Large intestine (tissue), 3 donors: ENCODE measurements around the gene NDUFC1. TPM values are rescaled to one million over a fixed set of nuclear protein-coding genes. Genes with fewer than 3 reads are reported as not detected.
"Not testable (repeated sequence)": the region's sequence is repeated elsewhere in the genome, so short reads cannot be mapped to it uniquely, and the experiment has no call there.

Experiments
- DNase-seq, 2 donors: peaks; one replicate each; pipeline versions ENCODE4 v3.0.0 to v3.0.0-alpha.2; 2013
- H3K27ac ChIP-seq: one replicate; pipeline ENCODE4 v1.5.1; 2013; ENCODE audit warnings: low read length
- H3K27me3 ChIP-seq: 2 replicates; pipeline ENCODE4 v1.6.1; 2013; ENCODE audit warnings: low read length; ENCODE audit not compliant: control insufficient read depth, insufficient read depth
- H3K36me3 ChIP-seq: 2 replicates; pipeline ENCODE4 v1.6.1; 2013; ENCODE audit warnings: low read length; ENCODE audit not compliant: control insufficient read depth, insufficient read depth
- H3K4me1 ChIP-seq: one replicate; pipeline ENCODE4 v1.6.1; 2013; ENCODE audit warnings: low read length; ENCODE audit not compliant: control insufficient read depth, insufficient read depth
- H3K4me3 ChIP-seq: one replicate; pipeline ENCODE4 v1.5.1; 2013; ENCODE audit warnings: low read length
- H3K9me3 ChIP-seq: one replicate; pipeline ENCODE4 v1.6.1; 2013; ENCODE audit warnings: mild to moderate bottlenecking, low read depth, low read length, moderate library complexity; ENCODE audit not compliant: control insufficient read depth
- WGBS: methylation state at CpG from one replicate; pipeline ENCODE4 v1.1.5; 2013; ENCODE audit warnings: low lambda C conversion rate; ENCODE audit not compliant: insufficient coverage; 5-methylcytosine and 5-hydroxymethylcytosine counted together
- polyA plus RNA-seq: library from polyadenylated mRNA; unstranded; fragments of 120-200 nt; gene quantifications from one replicate; pipeline ENCODE4 v1.2.1, GENCODE V29; 2013

NDUFC1 gene
- polyA plus RNA-seq, 1 donor = 82.9 TPM

GRCh38 chr4:139255581-139255980 lies 46.7 kb downstream of the NDUFC1 start:
- WGBS = no CpG with 5 or more reads among the region's 6 CpGs
- H3K9me3 ChIP-seq, H3K27ac ChIP-seq, DNase-seq, H3K4me1 ChIP-seq, H3K36me3 ChIP-seq, H3K4me3 ChIP-seq, H3K27me3 ChIP-seq: not testable (repeated sequence)

DNA sequence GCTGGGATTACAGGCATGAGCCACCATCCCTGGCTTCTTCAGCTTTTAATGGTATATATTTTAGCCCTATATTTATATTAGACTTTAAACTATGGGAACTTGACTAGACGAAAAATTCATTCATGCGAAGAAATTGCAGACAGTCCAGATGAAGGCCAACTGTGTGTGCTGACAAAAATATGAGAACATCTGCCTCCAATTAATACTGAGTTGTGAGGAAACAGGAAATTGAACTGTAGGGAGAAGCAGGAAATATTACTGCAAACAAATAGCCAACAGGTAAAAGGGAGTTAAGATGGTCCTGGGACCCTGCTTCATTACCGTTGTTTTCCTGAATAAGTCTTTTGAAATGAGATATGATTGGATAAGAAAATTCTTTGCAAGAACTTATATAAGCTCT lies 48.6 kb downstream of the NDUFC1 start:
- no peak overlapping the region for H3K4me3 ChIP-seq
- 100% methylated on average over 3 of the region's 3 CpGs for WGBS
- no peak for DNase-seq
- no peaks in the 10 kb centered on the region for H3K27me3 ChIP-seq
- H3K27ac ChIP-seq = no peak overlapping the region
- no peaks in the 10 kb centered on the region for H3K36me3 ChIP-seq
- no peaks in the 10 kb centered on the region for H3K9me3 ChIP-seq
- no peaks in the 10 kb centered on the region for H3K4me1 ChIP-seq

DNA sequence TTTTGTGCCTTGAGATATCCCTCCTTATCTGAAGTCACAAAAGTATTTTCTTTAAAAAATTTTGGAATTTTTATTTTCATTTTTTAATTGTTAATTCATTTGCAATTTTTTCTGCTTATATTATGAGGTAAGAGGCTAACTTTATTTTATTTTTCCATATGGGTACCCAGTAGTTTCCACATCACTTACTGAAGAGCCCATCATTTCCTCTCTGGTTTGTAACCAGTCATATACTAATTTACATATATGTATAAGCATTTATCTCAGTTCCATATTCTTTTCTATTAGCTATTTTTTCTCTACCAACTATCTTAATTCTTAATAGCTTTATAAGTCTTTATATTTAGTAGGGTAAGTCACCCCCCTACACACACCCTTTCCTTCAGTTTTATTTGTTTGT lies 49.2 kb downstream of the NDUFC1 start:
- Histone ChIP-seq H3K9me3 (no peaks in the 10 kb centered on the region), H3K27ac (no peak overlapping the region), H3K4me1 (no peaks in the 10 kb centered on the region), H3K4me3 (no peak overlapping the region), H3K27me3 (no peaks in the 10 kb centered on the region), H3K36me3 (no peaks in the 10 kb centered on the region)
- no peak for DNase-seq

DNA sequence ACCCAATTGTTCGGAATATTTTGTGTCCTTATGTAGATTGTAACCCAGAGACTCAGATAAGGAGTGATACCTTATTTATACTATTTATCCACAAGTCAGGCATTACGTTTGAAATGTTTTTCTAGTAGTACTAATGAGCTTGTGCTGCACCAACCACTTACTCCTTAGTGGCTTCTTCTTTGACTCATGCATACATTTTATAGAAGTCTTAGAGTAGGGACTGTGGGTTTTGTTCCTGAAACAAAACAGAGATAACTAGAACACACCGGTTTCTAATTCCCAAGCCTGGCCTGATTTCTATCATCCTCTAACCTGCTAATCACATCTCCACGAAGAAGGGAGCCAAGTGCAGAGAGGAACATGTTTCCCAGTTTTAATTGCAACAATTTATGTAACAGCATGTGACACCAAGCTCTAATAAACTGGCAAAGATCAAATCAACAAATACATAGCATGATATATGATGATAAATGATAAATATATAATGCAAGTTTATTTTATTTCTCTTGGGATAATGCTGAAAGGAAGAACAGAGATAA lies 54.5 kb downstream of the NDUFC1 start:
- H3K27me3 ChIP-seq = no peaks in the 10 kb centered on the region
- no peak overlapping the region for H3K4me3 ChIP-seq
- no peaks in the 10 kb centered on the region for H3K9me3 ChIP-seq
- no peaks in the 10 kb centered on the region for H3K36me3 ChIP-seq
- H3K27ac ChIP-seq = no peak overlapping the region
- DNase-seq = no peak
- no peaks in the 10 kb centered on the region for H3K4me1 ChIP-seq
- WGBS = 86% methylated on average over 1 of the region's 4 CpGs

GRCh38 chr4:139247241-139247640 lies 55.0 kb downstream of the NDUFC1 start:
- Histone ChIP-seq H3K4me3 (no peak overlapping the region), H3K27me3 (no peaks in the 10 kb centered on the region), H3K36me3 (no peaks in the 10 kb centered on the region), H3K27ac (no peak overlapping the region), H3K9me3 (no peaks in the 10 kb centered on the region), H3K4me1 (no peaks in the 10 kb centered on the region)
- no peak for DNase-seq

DNA sequence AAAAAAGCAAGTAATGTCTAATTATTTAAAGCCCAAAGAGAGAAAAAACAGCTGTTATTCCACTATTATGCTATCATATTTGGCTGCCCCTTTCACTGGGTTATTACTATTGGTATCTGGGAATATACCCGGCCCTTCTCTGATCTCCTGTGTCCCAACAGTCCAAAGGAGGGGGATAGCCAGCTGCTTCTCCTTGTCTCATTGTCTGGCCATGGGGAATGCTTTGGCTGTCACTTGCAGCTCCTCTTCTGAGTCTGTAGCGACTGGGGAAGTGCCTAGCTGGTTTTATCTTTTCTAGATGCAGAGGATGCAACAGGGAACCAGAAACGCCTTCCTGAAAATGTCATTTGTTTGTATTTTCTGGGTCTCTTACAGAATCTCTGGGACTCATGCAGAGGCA lies 56.1 kb downstream of the NDUFC1 start:
- Histone ChIP-seq H3K9me3 (no peaks in the 10 kb centered on the region), H3K36me3 (no peaks in the 10 kb centered on the region), H3K27ac (no peak overlapping the region), H3K4me3 (no peak overlapping the region), H3K27me3 (no peaks in the 10 kb centered on the region), H3K4me1 (no peaks in the 10 kb centered on the region)
- 83% methylated on average over 1 of the region's 3 CpGs for WGBS
- DNase-seq = no peak

DNA sequence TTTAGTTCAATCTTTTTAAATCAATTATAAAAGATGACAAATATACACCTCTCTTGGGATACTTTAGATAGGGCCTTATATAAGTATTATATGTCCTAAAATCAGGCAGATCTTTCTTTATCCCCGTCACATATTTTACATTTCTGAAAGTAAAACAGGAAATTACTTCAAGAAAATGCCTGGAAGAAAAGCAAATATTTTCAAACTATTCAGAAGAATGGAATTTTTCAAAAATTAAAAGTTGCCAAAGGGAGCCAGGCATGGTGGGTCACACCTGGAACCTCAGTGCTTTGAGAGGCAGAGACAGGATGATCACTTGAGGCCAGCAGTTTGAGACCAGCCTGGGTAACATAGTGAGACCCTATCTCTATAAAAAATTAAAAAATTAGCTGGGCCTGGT lies 56.7 kb downstream of the NDUFC1 start:
- Histone ChIP-seq H3K27me3 (no peaks in the 10 kb centered on the region), H3K27ac (no peak overlapping the region), H3K4me3 (no peak overlapping the region), H3K4me1 (no peaks in the 10 kb centered on the region), H3K36me3 (no peaks in the 10 kb centered on the region), H3K9me3 (no peaks in the 10 kb centered on the region)
- 80% methylated on average over 1 of the region's 1 CpG for WGBS
- no peak for DNase-seq

DNA sequence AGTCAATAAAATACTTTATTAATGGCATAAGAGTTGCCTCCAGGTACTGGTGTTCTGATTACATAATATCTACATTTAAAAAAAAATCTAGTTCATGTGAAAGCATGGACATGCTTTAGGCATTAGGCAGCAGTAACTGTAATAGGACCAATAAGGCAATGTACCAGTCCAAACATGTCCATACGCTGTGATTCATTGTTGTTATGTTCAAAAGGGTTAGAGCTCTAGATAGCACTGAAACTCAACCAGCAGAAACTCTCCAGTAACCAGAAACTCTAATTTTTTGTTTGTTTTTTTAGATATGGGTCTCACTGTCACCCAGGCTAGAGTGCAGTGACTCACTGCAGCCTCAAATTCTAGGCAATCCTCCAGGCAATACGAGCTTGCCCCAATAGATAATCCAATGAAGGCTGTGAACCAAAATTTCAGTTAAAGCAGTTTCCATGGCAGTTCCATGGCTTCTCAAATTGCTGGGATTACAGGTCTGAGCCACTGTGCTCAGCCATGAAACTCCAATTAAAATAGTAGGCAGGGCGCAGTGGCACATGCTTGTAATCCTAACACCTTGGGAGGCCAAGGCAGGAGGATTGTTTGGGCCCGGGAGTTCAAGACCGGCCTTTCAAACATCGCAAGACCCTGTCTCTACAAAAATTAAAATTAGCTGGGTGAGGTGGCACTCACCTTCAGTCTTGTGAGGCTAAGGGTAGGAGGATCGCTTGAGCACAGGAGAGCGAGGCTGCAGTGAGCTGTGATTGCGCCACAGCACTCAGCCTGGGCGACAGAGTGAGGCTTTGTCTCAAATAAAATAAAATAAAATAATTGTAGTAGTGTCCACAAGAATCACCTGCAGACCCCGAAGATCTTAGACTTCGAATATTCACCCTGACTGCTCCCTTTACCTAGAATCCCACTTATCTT lies 58.6 kb downstream of the NDUFC1 start:
- Histone ChIP-seq H3K9me3 (no peaks in the 10 kb centered on the region), H3K36me3 (no peaks in the 10 kb centered on the region), H3K4me1 (no peaks in the 10 kb centered on the region), H3K27me3 (no peaks in the 10 kb centered on the region), H3K4me3 (no peak overlapping the region), H3K27ac (no peak overlapping the region)
- WGBS = 100% methylated on average over 3 of the region's 12 CpGs
- no peak for DNase-seq

GRCh38 chr4:139242511-139243051 lies 59.7 kb downstream of the NDUFC1 start:
- Histone ChIP-seq H3K27ac (no peak overlapping the region), H3K4me3 (no peak overlapping the region), H3K27me3 (no peaks in the 10 kb centered on the region), H3K36me3 (no peaks in the 10 kb centered on the region), H3K9me3 (no peaks in the 10 kb centered on the region), H3K4me1 (no peaks in the 10 kb centered on the region)
- WGBS = no CpG with 5 or more reads among the region's 2 CpGs
- DNase-seq = no peak

- H3K9me3 ChIP-seq = no peaks in the 10 kb centered on the region
- no peak overlapping the region for H3K27ac ChIP-seq
- no peaks in the 10 kb centered on the region for H3K27me3 ChIP-seq
- H3K4me1 ChIP-seq = no peaks in the 10 kb centered on the region
- H3K36me3 ChIP-seq = no peaks in the 10 kb centered on the region
- no peak overlapping the region for H3K4me3 ChIP-seq
- no peak for DNase-seq
- 80% methylated on average over 1 of the region's 12 CpGs for WGBS
Observed at GRCh38 chr4:139241784-139242151, 60.5 kb downstream of the NDUFC1 start.
